ENCODE data around the gene OR10K2.
"Not testable (repeated sequence)": the region's sequence is repeated elsewhere in the genome, so short reads cannot be mapped to it uniquely, and the experiment has no call there.

OR10K2 gene, protein sequence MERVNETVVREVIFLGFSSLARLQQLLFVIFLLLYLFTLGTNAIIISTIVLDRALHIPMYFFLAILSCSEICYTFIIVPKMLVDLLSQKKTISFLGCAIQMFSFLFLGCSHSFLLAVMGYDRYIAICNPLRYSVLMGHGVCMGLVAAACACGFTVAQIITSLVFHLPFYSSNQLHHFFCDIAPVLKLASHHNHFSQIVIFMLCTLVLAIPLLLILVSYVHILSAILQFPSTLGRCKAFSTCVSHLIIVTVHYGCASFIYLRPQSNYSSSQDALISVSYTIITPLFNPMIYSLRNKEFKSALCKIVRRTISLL

DNA sequence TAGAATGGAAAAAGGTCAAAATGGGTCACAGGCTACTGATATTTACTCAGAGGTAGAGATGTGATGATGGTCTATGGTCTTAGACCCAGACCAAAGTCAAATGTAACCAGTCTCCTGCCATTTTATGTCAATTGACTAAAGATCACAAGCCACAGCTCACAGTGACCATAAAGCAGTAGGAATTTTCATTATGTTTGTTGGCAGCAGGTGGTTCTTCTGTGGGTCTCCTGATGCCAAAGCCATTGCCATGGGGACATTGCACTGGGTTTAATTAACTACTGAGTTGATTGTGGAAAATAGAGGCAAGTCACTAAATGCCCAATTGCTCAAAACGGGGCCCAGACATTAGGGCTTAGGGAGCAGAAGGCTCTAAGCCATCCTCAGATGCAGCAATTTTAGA lies at the start of gene OR10K2:
Gene OR10K2, minus strand, starts transcription at position 101 of the 400 bp plus-strand sequence. CDS start 5,371 bp downstream, outside the sequence.
- no peak for DNase-seq (ENCODE audit: low read depth, low spot score)

DNA sequence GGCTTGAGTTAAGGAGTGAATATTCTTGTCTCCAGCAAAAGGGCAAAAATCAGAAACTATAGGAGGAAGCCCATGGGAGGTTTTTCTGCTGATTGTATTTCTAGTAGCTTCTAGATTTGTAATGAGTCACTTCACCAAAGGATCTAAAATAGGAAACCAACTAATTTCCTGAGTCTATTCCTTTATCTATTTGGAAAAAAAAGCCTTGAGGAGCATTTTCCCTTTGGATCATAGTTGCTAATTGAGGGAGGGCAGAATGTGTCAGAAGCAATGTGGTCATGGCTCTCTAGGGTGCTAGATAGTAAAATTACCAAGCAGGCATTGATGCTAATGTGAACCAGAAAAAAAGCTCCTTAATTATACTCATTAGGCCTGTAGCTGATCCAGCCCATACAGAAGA lies 45.9 kb upstream of the OR10K2 start, which contains the start of gene OR10R2:
Gene OR10R2, plus strand, starts transcription at position 301 of the 400 bp plus-strand sequence. CDS start 106 bp downstream, outside the sequence.
- no peak for DNase-seq (ENCODE audit: low read depth, low spot score)

DNA sequence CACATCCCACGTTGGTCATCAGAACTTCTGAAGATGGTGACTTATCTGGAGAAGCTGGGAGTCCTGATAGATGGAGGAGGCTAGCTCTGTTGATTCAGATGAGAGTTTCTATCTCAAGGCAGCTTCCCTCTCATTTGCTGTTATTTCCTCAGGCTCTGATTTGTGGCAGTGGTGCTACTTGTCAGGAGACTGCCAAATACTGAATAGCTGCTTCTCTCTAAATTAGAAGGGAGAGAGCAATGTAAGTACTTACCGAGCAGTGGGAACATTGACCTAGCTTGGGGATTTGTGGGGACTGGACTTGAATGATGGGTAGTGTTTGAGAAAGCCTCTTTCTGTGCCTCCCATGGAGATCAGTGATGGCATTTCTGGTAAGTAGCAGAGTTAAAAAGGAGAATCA lies 35.5 kb upstream of the OR10K2 start, which contains the start of gene OR10K1:
Gene OR10K1, plus strand, starts transcription at position 301 of the 400 bp plus-strand sequence. CDS start 3,728 bp downstream, outside the sequence.
- DNase-seq (ENCODE audit: low read depth, low spot score), result no peak

DNA sequence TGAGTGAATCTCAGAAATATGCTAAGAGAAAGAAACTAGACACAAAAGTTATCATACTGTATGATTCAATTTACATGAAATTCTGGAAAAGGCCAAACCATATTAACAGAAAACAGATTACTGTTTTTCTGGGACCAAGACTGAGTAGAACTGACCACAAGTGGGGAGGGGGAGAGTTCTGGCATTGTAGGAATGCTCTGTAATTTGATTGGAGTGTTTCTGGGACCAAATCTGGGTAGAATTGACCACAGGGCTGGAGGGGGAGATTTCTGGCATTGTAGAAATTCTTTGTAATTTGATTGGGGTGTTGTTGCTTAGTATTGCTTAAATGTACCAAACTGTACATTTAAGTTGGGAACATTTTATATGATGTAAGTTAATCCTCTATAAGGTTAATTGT lies 32.2 kb upstream of the OR10K2 start:
- no peak for DNase-seq (ENCODE audit: low read depth, low spot score)

DNA sequence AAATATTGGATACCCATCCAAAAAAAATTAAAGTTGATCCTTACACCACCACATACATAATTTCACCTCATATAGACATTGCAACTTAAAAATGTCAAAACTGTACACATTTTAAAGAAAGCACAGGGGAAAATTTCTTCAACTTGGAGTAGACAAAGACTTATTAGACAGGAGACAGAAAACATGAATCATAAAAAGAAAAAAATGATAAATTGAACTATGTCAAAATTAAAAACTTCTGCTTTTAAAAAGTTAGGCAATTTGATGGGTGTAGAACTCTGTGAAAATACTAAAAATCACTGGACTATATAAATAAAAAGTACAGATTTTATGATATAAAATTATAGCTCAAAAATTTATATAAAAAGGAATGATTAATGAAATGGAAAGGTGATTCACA lies 31.2 kb upstream of the OR10K2 start:
- DNase-seq (ENCODE audit: low read depth, low spot score), result no peak

DNA sequence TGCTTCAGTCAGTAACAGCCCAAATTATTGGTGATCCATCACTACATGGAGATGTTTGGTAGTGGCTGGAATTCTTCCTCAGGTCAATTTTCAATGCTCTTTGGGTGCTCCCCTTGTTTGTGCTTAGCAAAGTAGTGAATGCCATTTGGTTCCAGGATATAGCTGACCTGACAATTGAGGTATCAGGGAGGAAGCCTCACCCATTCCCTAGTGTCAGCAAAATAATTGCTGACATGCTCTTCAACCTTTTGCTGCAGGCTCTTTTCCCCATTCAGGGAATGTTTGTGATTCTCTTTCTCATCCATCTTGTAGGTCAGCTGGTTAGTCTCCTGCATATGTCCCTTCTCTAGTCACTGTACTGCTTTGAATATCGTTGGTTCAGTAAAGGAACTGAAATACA lies 28.5 kb upstream of the OR10K2 start:
- DNase-seq (ENCODE audit: low read depth, low spot score), result no peak

DNA sequence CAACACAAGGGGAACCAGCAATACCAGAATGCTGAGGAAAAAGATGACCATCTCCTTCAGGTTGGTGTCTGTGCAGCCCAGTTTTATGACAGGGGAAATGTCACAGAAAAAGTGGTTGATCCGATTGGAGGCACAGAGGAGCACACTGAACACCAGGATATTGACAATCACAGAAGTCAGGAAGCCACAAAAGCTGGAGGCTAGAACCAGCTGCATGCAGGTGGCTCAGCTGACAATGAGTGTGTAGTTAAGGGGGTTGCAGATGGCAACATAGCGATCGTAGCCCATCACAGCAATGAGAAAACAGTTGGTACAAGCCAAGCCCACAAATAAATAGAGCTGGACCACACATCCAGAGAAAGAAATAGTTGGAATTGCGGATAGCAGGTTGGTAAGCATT lies 19.3 kb upstream of the OR10K2 start:
- DNase-seq (ENCODE audit: low read depth, low spot score), result no peak

DNA sequence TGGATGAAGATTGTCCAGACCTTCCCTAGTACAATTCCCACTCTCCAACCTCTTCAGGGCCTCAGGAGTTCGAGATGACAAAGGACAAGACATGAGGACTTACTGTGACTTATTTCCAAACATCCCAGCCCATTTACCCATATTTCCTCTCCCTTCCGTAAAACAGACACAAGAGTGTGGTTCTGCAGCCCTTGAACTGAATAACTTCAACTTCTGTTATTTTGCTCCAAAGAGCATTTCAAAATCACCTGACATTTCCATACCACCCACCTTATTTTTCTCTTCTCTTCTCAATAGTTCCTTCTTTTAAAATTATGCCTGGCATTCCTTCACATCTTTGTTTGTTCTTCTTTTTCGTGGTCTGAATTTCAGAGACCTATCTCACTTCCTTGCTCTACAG lies 8.7 kb upstream of the OR10K2 start:
- no peak for DNase-seq (ENCODE audit: low read depth, low spot score)

DNA sequence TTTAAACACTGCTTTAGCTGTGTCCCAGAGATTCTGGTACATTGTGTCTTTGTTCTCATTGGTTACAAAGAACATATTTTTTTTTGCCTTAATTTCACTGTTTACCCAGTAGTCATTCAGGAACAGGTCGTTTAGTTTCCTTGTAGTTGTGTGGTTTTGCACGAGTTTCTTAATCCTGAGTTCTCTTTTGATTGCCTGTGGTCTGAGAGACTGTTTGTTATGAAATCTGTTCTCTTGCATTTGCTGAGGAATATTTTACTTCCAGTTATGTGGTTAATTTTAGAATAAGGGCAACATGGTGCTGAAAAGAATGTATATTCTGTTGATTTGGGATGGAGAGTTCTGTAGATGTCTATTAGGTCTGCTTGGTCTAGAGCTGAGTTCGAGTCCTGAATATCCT lies 4.1 kb upstream of the OR10K2 start:
- DNase-seq (ENCODE audit: low read depth, low spot score), result not testable (repeated sequence)

DNA sequence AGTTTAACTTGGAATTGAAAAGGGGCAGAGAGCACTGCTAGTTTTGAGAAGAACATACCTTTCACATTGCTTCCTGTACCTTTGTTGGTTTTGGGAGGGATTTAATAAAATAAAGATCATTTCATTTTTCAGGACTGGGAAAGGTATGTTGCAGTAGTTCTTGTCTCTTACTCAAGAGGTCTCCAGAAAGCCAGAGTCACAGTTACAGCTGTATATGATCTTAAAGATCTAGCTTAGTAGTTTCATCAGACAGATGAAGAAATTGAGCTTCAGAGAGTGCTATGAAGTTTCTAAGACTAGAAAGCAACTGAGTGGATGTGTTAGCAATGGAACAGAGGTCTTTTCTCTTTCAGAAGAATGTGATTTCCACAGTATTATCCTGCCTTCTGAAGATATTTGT lies 1.0 kb downstream of the OR10K2 start:
- DNase-seq (ENCODE audit: low read depth, low spot score), result no peak

DNA sequence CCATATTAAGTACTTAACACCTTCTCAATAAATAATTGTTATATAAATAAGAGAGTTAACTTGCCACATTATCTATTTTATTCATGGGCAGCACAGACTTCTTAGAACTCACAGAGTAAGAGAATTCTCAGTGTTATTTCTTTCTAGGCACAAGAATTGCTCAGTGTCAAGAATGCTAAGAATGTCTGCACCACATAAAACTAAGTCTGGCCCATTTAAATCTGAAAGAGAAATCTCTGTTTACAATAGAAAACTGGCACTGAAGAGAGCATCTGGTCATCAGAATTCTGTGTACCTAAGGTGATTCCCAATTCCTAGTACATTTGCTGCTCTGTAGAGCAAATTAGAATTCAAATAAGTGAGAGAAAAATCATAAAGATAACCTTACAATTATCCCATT lies 3.8 kb downstream of the OR10K2 start:
- DNase-seq (ENCODE audit: low read depth, low spot score), result no peak

DNA sequence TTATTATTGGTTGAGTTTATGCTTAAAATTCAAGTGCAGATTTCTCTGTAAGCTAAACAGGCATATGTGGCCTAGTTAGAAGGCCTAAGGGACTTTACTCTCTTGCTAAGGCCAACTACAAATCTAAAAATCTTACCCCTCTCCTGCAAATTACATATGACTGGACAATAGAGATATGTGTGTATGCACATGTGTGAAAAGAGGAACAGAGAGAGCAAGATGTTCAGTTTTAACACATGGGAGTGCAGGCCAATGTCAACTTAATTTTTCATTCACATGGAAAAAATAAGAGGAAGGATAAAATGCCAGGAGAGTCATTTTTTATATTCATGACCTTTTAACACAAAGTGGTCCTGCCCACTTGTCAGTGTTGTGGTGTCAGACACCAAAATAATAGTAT lies 8.5 kb downstream of the OR10K2 start:
- no peak for DNase-seq (ENCODE audit: low read depth, low spot score)

DNA sequence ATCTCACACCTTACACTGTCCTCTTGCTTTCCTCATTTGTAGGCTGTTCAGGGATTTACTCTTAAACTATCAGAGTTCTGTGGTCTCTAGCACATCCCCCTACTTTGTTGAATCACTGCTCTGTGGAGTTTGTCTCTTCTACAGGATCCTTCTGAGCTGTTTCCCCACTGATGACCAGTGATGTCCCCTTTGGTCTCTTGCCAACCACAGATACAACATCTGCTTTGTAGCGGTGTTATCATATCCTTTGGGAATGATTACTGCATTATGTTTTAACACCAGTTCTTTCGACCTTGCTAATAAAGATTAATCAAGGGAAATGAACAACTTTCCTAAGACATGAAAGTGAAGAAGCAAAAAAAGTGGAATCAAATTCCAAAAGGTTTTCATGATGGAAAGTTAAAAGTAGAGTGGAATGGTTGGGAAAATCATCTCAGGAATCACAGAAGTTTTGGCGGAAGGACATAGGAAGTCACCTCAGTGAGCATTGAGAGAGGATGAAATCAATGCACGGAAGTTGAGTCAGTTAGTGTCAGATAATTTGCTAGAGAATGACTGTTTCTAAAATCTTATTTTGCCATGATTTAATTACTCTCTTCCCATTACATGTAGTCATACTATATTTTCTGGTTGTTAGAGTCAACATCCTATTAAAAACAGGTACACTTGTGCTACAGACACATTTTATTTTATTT lies 11.2 kb downstream of the OR10K2 start:
- no peak for DNase-seq (ENCODE audit: low read depth, low spot score)

DNA sequence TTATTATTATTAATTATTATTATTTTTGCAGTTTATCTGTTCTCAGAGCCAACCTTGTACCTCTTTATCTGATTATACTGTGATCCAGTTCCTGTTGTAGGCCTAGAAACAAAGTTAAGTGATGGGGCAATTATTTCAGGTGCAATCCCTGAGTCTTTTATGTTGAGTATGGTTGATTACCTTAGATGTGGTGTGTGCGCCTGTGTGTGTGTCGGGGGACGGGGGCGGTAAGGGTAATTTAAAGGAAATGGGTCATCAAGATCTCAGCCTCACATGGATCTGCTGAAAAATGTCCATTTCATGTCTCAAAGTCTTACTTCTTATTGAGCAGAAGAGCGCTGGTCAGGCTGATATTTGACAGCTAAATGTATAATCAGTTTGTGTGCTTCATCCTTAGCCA lies 18.9 kb downstream of the OR10K2 start:
- no peak for DNase-seq (ENCODE audit: low read depth, low spot score)

DNA sequence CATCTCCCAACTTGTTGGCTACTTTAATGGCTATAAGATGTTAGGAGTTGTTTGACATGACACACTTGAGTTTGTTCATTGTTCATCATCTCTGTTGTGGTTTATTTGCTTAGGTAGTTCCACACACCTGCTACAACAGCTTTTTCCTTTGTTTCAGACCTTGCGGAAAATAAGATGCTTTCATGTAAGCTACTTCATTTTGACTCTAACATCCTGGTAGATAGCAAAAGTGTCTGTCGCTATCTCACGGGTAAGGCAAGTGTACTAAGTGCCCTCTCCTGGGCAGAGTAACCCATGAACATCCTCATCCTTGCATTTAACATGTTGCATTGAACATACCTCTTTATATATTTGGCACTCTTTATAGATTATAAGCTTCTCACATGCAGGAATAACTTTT lies 25.2 kb downstream of the OR10K2 start:
- no peak for DNase-seq (ENCODE audit: low read depth, low spot score)

DNA sequence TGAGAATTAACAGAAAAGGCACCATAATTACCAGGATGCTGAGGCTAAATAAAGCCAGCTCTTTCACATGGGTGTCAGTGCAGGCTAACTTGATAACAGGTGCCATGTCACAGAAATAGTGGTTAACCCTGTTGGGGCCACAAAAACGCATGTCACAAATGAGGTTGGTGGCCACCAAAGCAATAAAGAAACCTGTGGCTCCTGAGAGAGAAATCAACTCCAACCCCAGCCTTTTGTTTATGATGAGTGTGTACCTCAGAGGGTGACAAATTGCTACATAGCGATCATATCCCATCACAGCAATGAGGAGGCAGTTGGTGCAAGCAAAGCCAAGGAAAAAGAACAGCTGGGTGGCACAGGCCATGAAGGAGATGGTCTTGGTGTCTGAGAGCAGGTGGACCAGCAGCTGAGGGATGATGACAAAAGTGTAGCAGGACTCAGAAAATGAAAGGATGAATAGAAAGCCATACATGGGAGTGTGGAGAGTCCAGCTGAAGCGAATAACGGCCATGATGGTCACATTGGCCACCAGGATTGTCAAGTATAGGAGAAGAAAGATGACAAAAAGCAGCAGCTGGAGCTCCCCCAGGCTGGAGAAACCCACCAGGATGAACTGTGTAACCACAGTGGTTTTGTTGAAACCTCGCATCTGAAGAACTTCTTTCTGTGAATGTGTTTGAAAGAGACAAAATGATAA lies 27.1 kb downstream of the OR10K2 start, which contains the start of gene OR10T2:
Gene OR10T2, minus strand, starts transcription at position 649 of the 697 bp plus-strand sequence. Its CDS starts 0 bp downstream, at position 649.
- no peak for DNase-seq (ENCODE audit: low read depth, low spot score)

DNA sequence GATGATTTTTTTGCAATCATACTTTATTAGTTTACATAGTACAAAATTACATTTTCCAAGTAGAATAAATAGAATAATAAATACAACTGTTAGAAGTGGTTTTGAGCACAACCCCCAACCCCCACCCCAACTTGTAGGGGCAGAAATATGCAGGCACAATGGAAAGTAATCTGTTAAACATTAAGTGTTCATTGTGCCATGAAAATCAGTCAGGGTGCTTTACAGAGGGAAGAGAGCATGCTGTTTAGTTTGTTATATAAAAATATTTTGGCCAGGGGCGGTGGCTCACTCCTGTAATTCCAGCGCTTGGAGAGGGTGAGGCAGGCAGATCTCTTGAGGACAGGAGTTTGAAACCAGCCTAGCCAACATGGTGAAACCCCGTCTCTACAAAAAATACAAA lies 29.4 kb downstream of the OR10K2 start:
- no peak for DNase-seq (ENCODE audit: low read depth, low spot score)

DNA sequence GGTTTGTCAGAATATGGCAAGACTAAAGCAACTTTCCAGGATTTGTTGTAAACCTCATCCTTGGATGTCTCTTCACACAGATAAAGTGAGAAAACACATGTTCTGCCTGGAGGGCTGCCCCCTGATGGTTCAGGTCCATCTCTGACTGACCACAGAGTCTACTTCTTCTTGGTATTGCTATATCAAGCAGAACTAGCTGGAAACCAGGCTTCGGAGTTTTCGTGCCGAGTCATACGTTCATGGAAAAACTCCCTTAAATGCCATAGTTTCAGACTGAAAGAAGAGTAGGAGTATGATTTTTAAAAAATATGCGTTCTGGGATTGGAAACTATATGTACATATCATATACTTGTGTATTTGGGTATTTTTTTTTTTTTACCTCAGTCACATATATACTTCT lies 32.6 kb downstream of the OR10K2 start:
- no peak for DNase-seq (ENCODE audit: low read depth, low spot score)

DNA sequence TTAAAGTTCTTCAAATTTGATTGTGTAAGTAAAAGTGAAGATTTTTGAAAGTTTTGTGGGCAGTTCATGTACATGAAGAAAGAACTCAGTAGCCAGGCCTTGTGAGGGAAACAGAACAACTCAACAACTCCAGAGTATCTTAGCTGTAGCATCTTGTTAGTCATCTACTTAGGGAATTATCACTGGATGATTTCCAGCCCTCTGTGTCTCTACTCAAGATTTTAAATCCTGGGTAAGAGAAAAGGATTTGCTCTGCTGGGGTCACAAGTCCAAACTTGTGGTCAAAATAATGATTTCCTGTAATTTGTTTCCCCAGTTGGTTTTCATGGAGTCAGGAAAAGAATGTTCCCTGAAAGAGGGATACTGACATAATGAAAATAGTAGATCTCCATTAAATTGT lies 34.9 kb downstream of the OR10K2 start:
- DNase-seq (ENCODE audit: low read depth, low spot score), result no peak

DNA sequence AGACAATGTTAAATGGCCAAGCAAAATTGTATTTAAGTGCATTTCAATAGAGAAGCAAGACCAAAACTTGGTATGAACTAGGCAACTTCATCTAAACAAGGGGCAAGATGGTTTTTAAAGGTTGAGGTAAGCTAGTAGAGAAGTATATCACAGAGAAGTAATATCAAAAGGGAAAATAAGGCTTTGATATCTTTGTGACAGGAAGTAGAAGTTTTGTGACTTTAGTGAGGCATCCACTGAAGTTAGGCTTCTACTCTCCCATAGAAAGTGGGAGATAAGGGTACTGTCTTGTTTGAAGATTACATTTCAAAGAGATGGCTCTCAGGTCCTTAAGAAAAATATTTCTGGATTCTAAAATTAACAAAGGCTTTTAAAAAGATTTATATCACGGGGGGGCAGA lies 35.7 kb downstream of the OR10K2 start:
- DNase-seq (ENCODE audit: low read depth, low spot score), result no peak

DNA sequence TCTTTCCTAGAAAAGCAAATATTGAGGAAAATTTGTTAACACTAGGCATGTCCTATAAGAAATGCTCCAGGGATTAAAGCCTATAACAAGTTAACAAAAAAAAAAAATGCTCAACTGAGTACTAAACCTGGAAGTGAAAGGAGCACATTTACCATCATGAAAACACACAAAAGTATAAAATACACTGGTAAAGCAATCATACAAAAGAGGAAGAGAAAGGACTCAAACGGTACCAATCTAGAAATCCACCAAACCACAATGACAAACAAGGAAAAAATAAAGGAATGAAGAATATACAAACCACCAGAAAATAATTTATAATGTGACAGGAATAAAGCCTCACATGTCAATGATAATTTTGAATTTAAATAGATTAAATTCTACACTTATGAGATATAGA lies 51.2 kb downstream of the OR10K2 start:
- DNase-seq (ENCODE audit: low read depth, low spot score), result no peak

DNA sequence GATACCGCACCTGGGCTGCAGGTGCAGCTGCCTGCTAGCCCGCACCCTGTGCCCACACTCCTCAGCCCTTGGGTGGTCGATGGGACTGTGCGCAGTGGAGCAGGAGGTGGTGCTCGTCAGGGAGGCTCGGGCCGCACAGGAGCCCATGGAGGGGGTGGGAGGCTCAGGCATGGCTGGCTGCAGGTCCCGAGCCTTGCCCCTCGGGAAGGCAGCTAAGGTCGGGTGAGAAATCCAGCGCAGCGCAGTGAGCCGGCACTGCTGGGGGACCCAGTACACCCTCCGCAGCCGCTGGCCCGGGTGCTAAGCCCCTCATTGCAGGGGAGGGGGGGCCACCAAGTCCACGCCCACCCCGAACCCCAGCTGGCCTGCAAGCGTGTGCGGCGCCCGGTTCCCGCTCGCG lies 51.9 kb downstream of the OR10K2 start:
- not testable (repeated sequence) for DNase-seq (ENCODE audit: low read depth, low spot score)
